Fibroblast of the aortic adventitia (primary cell): ENCODE data around the gene TES. TPM values are rescaled to one million over a fixed set of nuclear protein-coding genes. Genes with fewer than 3 reads are reported as not detected.

Experiments
- DNase-seq: peaks from one replicate; pipeline ENCODE4 v3.0.0-alpha.2; 2010; ENCODE audit warnings: low read depth
- H3K4me3 ChIP-seq: 2 replicates; pipeline ENCODE4 v1.5.1; 2011; ENCODE audit warnings: low read depth, mild to moderate bottlenecking, control low read depth, low read length, moderate library complexity
- CTCF ChIP-seq: IDR thresholded peaks from 2 replicates; pipeline ENCODE4 v1.5.1; 2011; ENCODE audit warnings: mild to moderate bottlenecking, low read length, control low read depth, inconsistent platforms; ENCODE audit not compliant: insufficient read depth
- total RNA-seq: library from RNA; depleted of rRNA; stranded (reverse); fragments of >200 nt; gene quantifications from 2 replicates; pipeline ENCODE4 v1.2.3, GENCODE V29; 2012; ENCODE audit warnings: low replicate concordance

Gene TES
- total RNA-seq, 1 donor: 61.3 TPM

- TF ChIP-seq CTCF: no peak
Observed at GRCh38 chr7:116211913-116212596, 1.7 kb downstream of the TES start.

GRCh38 chr7:116212869-116213268 is 2.5 kb downstream of the TES start:
- H3K4me3 ChIP-seq: no peak overlapping the region
- DNase-seq: peak; percentile 63
- no peak for TF ChIP-seq CTCF

More at GRCh38 chr7:116211913-116212596, 1.7 kb downstream of the TES start:
- peak overlapping the region; percentile 73 for H3K4me3 ChIP-seq
- peak; percentile 29 for DNase-seq

- DNase-seq: peak; percentile 40
- no peak overlapping the region for H3K4me3 ChIP-seq
- TF ChIP-seq CTCF: no peak
Observed at GRCh38 chr7:116213361-116214130, 3.2 kb downstream of the TES start.

GRCh38 chr7:116214921-116215320 is 4.6 kb downstream of the TES start:
- no peak overlapping the region for H3K4me3 ChIP-seq
- DNase-seq: no peak
- TF ChIP-seq CTCF: no peak

- no peak for TF ChIP-seq CTCF
- H3K4me3 ChIP-seq: no peak overlapping the region
- DNase-seq: no peak
Observed at GRCh38 chr7:116215551-116215950, 5.2 kb downstream of the TES start.

- H3K4me3 ChIP-seq: no peak overlapping the region
- peak; percentile 27 for DNase-seq
- TF ChIP-seq CTCF: no peak
Observed at GRCh38 chr7:116216956-116217571, 6.7 kb downstream of the TES start.
